Tibial nerve (tissue), 4 donors: Measurements from ENCODE around the gene HTR5A.

Experiments used
- CTCF ChIP-seq, 5 experiments: fragments of 200-600 bp in 3 of 5; fragments of 450-650 bp in 2 of 5; sonication (generic) in 3 of 5; IDR thresholded peaks; one replicate each; pipeline ENCODE4 v1.5.1; 2016 to 2019; ENCODE audit warnings: antibody characterized with exemption in 5 of 5, mild to moderate bottlenecking in 3 of 5, moderate library complexity in 2 of 5
- EP300 ChIP-seq, 2 donors: sonication (generic); formaldehyde crosslinking; IDR thresholded peaks; one replicate each; pipeline ENCODE4 v1.6.1; 2017; ENCODE audit warnings: antibody characterized with exemption in 2 of 2, mild to moderate bottlenecking in 1 of 2
- POLR2A ChIP-seq, 2 donors: fragments of 450-650 bp; IDR thresholded peaks; one replicate each; pipeline ENCODE4 v1.6.1; 2017; ENCODE audit warnings: antibody characterized with exemption in 2 of 2, mild to moderate bottlenecking in 2 of 2, moderate library complexity in 2 of 2

DNA sequence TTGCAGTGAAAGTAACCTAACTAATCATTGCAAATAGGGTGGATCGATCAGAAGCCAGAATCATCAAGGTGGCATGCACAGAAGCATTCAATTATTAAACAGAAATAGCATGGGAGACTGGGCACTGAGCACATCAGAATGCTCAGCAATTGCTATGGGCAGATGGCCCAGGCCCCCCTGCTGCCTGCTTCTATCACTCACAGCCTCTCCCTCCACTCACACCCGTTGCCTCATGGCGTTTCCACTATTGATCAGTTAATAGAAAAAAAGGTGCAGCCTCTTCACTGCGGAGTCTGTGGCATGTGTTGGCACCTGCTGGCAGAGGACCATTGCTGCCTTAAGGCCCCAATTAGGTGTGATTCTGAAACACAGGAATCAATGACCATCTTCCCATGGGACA is 11.2 kb upstream of the HTR5A start:
- no peak for TF ChIP-seq POLR2A (IDR thresholded peaks at IDR 0.05)
- TF ChIP-seq CTCF (IDR thresholded peaks at IDR 0.05) = no peak
- TF ChIP-seq EP300 (IDR thresholded peaks at IDR 0.05) = no peak
